HepG2 (cell line): ENCODE results near the gene SPSB2. TPM values are rescaled to one million over a fixed set of nuclear protein-coding genes. Genes with fewer than 3 reads are reported as not detected.

Source experiments
- CBFB ChIP-seq: sonication (generic); formaldehyde crosslinking; IDR thresholded peaks from 2 replicates; pipeline ENCODE4 v1.4.0; 2020; ENCODE audit warnings: missing genetic modification reagents
- EED ChIP-seq: sonication (generic); formaldehyde crosslinking; IDR thresholded peaks from 2 replicates; pipeline ENCODE4 v1.5.0; 2020; ENCODE audit warnings: mild to moderate bottlenecking, missing genetic modification reagents
- FOXJ3 ChIP-seq: sonication (generic); formaldehyde crosslinking; IDR thresholded peaks from 2 replicates; pipeline ENCODE4 v1.4.0; 2020; ENCODE audit warnings: missing genetic modification reagents, mild to moderate bottlenecking, borderline replicate concordance
- GLI4 ChIP-seq: sonication (generic); formaldehyde crosslinking; IDR thresholded peaks from 2 replicates; pipeline ENCODE4 v1.5.1; 2020; ENCODE audit warnings: missing genetic modification reagents, mild to moderate bottlenecking, moderate library complexity, borderline replicate concordance
- KAT8 ChIP-seq: IDR thresholded peaks from 2 replicates; pipeline ENCODE4 v1.6.1; 2016; ENCODE audit warnings: missing genetic modification reagents, missing compliant biosample characterization
- MTF2 ChIP-seq: sonication (generic); formaldehyde crosslinking; IDR thresholded peaks from 2 replicates; pipeline ENCODE4 v1.5.0; 2020; ENCODE audit warnings: missing genetic modification reagents, borderline replicate concordance
- POLR2AphosphoS5 ChIP-seq: IDR thresholded peaks from 2 replicates; pipeline ENCODE4 v1.6.1; 2012; ENCODE audit warnings: low read depth, low read length
- ZC3H13 ChIP-seq: sonication (generic); formaldehyde crosslinking; IDR thresholded peaks from 2 replicates; pipeline ENCODE4 v1.8.1; 2023; ENCODE audit warnings: mild to moderate bottlenecking, missing genetic modification reagents, moderate library complexity
- ZFAT ChIP-seq: sonication (generic); formaldehyde crosslinking; conservative IDR thresholded peaks from 2 replicates; pipeline ENCODE4 v1.8.1; 2023; ENCODE audit warnings: missing genetic modification reagents, inconsistent platforms
- ZNF350 ChIP-seq: sonication (generic); formaldehyde crosslinking; IDR thresholded peaks from 2 replicates; pipeline ENCODE4 v1.4.0; 2020; ENCODE audit warnings: mild to moderate bottlenecking, low read depth, missing genetic modification reagents, borderline replicate concordance
- ZNF564 ChIP-seq: sonication (generic); formaldehyde crosslinking; IDR thresholded peaks from 2 replicates; pipeline ENCODE4 v1.8.1; 2023; ENCODE audit warnings: mild to moderate bottlenecking, missing genetic modification reagents
- ZSCAN22 ChIP-seq: sonication (generic); formaldehyde crosslinking; IDR thresholded peaks from 2 replicates; pipeline ENCODE4 v1.4.0; 2020; ENCODE audit warnings: mild to moderate bottlenecking, missing genetic modification reagents
- polyA plus RNA-seq, 8 experiments: library from polyadenylated mRNA; depleted of rRNA in 3 of 8; stranded (reverse) in 7 of 8; unstranded in 1 of 8; fragments of >200 nt; fragmentation: Illumina TruSeq in 4 of 8; extraction: Trizol in 4 of 8; gene quantifications; 2 replicates each; pipeline versions ENCODE4 v1.2.1 to v1.2.3, GENCODE V29; 2011 to 2016; ENCODE audit warnings: low read depth in 4 of 8, missing spikeins in 1 of 8, mixed read lengths in 1 of 8; ENCODE audit not compliant: insufficient read depth in 1 of 8
- total RNA-seq, 5 experiments: library from RNA; depleted of rRNA; stranded (reverse); fragments of >200 nt; fragmentation: Illumina TruSeq; extraction: Trizol; gene quantifications; 2 replicates each; pipeline ENCODE4 v1.2.3, GENCODE V29; 2016; ENCODE audit warnings: low read depth in 1 of 5
- TF ChIP-seq, protein P1 (sequence below): sonication (generic); formaldehyde crosslinking; IDR thresholded peaks from 2 replicates; pipeline ENCODE4; 2020; ENCODE audit warnings: missing genetic modification reagents, mild to moderate bottlenecking, borderline replicate concordance
- TF ChIP-seq, protein P2 (sequence below), 2 experiments: sonication (generic) in 1 of 2; formaldehyde crosslinking in 1 of 2; IDR thresholded peaks; 2 replicates each; pipeline versions ENCODE4 v1.4.0 to v1.6.1; 2018 to 2020; ENCODE audit warnings: missing genetic modification reagents in 2 of 2, borderline replicate concordance in 1 of 2, low read depth in 1 of 2, mild to moderate bottlenecking in 1 of 2, missing biosample characterization in 1 of 2
- TF ChIP-seq, protein P3 (sequence below): sonication (generic); formaldehyde crosslinking; IDR thresholded peaks from 2 replicates; pipeline ENCODE4 v1.4.0; 2020; ENCODE audit warnings: missing genetic modification reagents, borderline replicate concordance
- TF ChIP-seq, protein P4 (sequence below): sonication (generic); formaldehyde crosslinking; IDR thresholded peaks from 2 replicates; pipeline ENCODE4 v1.8.1; 2022; ENCODE audit warnings: mild to moderate bottlenecking, missing genetic modification reagents
- TF ChIP-seq, protein P5 (sequence below): sonication (generic); formaldehyde crosslinking; IDR thresholded peaks from 2 replicates; pipeline ENCODE4 v1.9.0; 2022; ENCODE audit warnings: missing genetic modification reagents, mild to moderate bottlenecking, borderline replicate concordance

SPSB2 gene
- total and polyA plus RNA-seq, 2 of the 13 experiments (the other 11 are each of a cell fraction or from before 2014, with no cell fraction given): 2.0 to 6.2 TPM

DNA sequence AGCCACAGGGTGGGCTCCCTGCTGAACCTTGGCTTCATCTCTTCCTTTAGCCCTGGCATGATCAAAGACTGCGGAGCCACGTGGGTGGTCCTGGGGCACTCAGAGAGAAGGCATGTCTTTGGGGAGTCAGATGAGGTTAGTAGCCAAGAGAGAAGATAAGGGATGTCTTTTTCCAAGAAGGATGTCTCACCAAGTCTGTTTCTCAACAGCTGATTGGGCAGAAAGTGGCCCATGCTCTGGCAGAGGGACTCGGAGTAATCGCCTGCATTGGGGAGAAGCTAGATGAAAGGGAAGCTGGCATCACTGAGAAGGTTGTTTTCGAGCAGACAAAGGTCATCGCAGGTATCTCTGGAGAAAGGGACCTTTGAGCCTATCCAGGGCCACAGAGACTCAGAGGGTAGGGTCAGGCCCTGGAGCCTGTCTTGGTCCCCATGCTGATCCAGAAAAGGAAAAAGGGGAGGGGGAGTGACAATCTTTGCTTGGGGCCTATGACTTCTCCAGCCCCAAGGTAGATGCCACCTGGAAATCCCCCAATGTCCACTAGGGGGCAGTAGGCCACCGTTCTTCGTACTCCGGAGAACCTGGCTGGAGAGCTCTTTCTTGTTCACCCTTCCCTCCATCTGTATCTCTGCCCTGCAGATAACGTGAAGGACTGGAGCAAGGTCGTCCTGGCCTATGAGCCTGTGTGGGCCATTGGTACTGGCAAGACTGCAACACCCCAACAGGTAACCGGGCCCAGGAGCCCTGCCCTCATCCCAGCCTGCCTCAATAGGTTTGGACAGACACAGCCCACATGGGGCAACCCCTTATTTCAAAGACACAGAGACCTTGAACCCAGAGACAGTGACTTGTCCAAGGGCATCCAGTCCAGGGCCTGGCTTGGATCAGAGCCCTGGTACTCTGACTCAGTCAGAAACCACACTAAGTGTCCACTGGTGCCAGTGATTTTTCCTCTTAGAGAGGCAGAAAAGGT, 3.8 kb downstream of the SPSB2 start (continued):
- TF ChIP-seq EED (no peak), CBFB (CRISPR knock-in tag) (no peak), ZNF564 (no peak), ZNF350 (CRISPR knock-in tag) (peak; percentile 47; the same call in 1 of the 2 replicates), KAT8 (no peak), ZSCAN22 (CRISPR knock-in tag) (no peak), ZFAT (no peak), ZC3H13 (CRISPR knock-in tag) (no peak), POLR2AphosphoS5 (no peak), GLI4 (CRISPR knock-in tag) (no peak), MTF2 (CRISPR knock-in tag) (no peak), FOXJ3 (CRISPR knock-in tag) (no peak)
- TF ChIP-seq, protein P1, sequence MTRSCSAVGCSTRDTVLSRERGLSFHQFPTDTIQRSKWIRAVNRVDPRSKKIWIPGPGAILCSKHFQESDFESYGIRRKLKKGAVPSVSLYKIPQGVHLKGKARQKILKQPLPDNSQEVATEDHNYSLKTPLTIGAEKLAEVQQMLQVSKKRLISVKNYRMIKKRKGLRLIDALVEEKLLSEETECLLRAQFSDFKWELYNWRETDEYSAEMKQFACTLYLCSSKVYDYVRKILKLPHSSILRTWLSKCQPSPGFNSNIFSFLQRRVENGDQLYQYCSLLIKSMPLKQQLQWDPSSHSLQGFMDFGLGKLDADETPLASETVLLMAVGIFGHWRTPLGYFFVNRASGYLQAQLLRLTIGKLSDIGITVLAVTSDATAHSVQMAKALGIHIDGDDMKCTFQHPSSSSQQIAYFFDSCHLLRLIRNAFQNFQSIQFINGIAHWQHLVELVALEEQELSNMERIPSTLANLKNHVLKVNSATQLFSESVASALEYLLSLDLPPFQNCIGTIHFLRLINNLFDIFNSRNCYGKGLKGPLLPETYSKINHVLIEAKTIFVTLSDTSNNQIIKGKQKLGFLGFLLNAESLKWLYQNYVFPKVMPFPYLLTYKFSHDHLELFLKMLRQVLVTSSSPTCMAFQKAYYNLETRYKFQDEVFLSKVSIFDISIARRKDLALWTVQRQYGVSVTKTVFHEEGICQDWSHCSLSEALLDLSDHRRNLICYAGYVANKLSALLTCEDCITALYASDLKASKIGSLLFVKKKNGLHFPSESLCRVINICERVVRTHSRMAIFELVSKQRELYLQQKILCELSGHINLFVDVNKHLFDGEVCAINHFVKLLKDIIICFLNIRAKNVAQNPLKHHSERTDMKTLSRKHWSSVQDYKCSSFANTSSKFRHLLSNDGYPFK (CRISPR knock-in tag): peak; percentile 29; the same call in 1 of the 2 replicates
- TF ChIP-seq, protein P2, sequence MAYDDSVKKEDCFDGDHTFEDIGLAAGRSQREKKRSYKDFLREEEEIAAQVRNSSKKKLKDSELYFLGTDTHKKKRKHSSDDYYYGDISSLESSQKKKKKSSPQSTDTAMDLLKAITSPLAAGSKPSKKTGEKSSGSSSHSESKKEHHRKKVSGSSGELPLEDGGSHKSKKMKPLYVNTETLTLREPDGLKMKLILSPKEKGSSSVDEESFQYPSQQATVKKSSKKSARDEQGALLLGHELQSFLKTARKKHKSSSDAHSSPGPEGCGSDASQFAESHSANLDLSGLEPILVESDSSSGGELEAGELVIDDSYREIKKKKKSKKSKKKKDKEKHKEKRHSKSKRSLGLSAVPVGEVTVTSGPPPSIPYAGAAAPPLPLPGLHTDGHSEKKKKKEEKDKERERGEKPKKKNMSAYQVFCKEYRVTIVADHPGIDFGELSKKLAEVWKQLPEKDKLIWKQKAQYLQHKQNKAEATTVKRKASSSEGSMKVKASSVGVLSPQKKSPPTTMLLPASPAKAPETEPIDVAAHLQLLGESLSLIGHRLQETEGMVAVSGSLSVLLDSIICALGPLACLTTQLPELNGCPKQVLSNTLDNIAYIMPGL (CRISPR knock-in tag; IDR thresholded peaks at IDR 0.05; ENCODE audit: borderline replicate concordance in 1 of 2, low read depth in 1 of 2): peak; percentile 56 to 62; a peak in 2 of 4 replicates
- TF ChIP-seq, protein P3, sequence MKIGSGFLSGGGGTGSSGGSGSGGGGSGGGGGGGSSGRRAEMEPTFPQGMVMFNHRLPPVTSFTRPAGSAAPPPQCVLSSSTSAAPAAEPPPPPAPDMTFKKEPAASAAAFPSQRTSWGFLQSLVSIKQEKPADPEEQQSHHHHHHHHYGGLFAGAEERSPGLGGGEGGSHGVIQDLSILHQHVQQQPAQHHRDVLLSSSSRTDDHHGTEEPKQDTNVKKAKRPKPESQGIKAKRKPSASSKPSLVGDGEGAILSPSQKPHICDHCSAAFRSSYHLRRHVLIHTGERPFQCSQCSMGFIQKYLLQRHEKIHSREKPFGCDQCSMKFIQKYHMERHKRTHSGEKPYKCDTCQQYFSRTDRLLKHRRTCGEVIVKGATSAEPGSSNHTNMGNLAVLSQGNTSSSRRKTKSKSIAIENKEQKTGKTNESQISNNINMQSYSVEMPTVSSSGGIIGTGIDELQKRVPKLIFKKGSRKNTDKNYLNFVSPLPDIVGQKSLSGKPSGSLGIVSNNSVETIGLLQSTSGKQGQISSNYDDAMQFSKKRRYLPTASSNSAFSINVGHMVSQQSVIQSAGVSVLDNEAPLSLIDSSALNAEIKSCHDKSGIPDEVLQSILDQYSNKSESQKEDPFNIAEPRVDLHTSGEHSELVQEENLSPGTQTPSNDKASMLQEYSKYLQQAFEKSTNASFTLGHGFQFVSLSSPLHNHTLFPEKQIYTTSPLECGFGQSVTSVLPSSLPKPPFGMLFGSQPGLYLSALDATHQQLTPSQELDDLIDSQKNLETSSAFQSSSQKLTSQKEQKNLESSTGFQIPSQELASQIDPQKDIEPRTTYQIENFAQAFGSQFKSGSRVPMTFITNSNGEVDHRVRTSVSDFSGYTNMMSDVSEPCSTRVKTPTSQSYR (CRISPR knock-in tag): no peak
- TF ChIP-seq, protein P4, sequence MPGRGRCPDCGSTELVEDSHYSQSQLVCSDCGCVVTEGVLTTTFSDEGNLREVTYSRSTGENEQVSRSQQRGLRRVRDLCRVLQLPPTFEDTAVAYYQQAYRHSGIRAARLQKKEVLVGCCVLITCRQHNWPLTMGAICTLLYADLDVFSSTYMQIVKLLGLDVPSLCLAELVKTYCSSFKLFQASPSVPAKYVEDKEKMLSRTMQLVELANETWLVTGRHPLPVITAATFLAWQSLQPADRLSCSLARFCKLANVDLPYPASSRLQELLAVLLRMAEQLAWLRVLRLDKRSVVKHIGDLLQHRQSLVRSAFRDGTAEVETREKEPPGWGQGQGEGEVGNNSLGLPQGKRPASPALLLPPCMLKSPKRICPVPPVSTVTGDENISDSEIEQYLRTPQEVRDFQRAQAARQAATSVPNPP (CRISPR knock-in tag): no peak
- TF ChIP-seq, protein P5, sequence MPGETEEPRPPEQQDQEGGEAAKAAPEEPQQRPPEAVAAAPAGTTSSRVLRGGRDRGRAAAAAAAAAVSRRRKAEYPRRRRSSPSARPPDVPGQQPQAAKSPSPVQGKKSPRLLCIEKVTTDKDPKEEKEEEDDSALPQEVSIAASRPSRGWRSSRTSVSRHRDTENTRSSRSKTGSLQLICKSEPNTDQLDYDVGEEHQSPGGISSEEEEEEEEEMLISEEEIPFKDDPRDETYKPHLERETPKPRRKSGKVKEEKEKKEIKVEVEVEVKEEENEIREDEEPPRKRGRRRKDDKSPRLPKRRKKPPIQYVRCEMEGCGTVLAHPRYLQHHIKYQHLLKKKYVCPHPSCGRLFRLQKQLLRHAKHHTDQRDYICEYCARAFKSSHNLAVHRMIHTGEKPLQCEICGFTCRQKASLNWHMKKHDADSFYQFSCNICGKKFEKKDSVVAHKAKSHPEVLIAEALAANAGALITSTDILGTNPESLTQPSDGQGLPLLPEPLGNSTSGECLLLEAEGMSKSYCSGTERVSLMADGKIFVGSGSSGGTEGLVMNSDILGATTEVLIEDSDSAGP (CRISPR knock-in tag): peak; percentile 35; the same call in 1 of the 2 replicates
